H9 (cell line): Measurements from ENCODE around the gene PGS1. TPM values are rescaled to one million over a fixed set of nuclear protein-coding genes. Genes with fewer than 3 reads are reported as not detected.

Experiments
- DNase-seq: peaks from one replicate; pipeline ENCODE4 v3.0.0-alpha.2; 2017
- H2AFZ ChIP-seq: one replicate; pipeline ENCODE4 v1.6.1; 2013; ENCODE audit warnings: mild to moderate bottlenecking, low read length, control low read depth, moderate library complexity
- H2AK5ac ChIP-seq: 2 replicates; pipeline ENCODE4 v1.6.1; 2013; ENCODE audit warnings: low read length, control low read depth, mixed read lengths; ENCODE audit not compliant: insufficient read length
- H2BK120ac ChIP-seq: one replicate; pipeline ENCODE4 v1.6.1; 2013; ENCODE audit warnings: low read depth, mild to moderate bottlenecking, low read length, control low read depth, inconsistent platforms; ENCODE audit not compliant: poor library complexity, severe bottlenecking
- H2BK12ac ChIP-seq: 2 replicates; pipeline ENCODE4 v1.6.1; 2013; ENCODE audit warnings: low read length, control low read depth, mixed read lengths, low read depth; ENCODE audit not compliant: insufficient read length
- H2BK15ac ChIP-seq: 2 replicates; pipeline ENCODE4 v1.6.1; 2013; ENCODE audit warnings: low read depth, low read length, control low read depth
- H2BK20ac ChIP-seq: one replicate; pipeline ENCODE4 v1.6.1; 2013; ENCODE audit warnings: low read depth, mild to moderate bottlenecking, low read length, control low read depth, inconsistent platforms; ENCODE audit not compliant: poor library complexity, severe bottlenecking
- H2BK5ac ChIP-seq: 2 replicates; pipeline ENCODE4 v1.6.1; 2013; ENCODE audit warnings: low read length, control low read depth, mixed read lengths; ENCODE audit not compliant: insufficient read length
- H3K14ac ChIP-seq: 2 replicates; pipeline ENCODE4 v1.6.1; 2013; ENCODE audit warnings: low read length, control low read depth; ENCODE audit not compliant: insufficient read depth
- H3K18ac ChIP-seq: 2 replicates; pipeline ENCODE4 v1.6.1; 2013; ENCODE audit warnings: low read depth, mild to moderate bottlenecking, mixed read lengths, low read length, control low read depth; ENCODE audit not compliant: insufficient read length
- H3K23ac ChIP-seq: 2 replicates; pipeline ENCODE4 v1.6.1; 2013; ENCODE audit warnings: low read length, control low read depth, mixed read lengths, low read depth; ENCODE audit not compliant: insufficient read length
- H3K23me2 ChIP-seq: 2 replicates; pipeline ENCODE4 v1.6.1; 2013; ENCODE audit warnings: low read depth, mild to moderate bottlenecking, mixed read lengths, low read length, control low read depth; ENCODE audit not compliant: insufficient read length, poor library complexity, severe bottlenecking
- H3K27ac ChIP-seq: 2 replicates; pipeline ENCODE4 v1.5.1; 2013; ENCODE audit warnings: low read length, control low read depth, mixed read lengths, low read depth; ENCODE audit not compliant: insufficient read length
- H3K27me3 ChIP-seq: 2 replicates; pipeline ENCODE4 v1.6.1; 2013; ENCODE audit warnings: low read length, control low read depth, inconsistent platforms; ENCODE audit not compliant: insufficient read depth
- H3K4ac ChIP-seq: 2 replicates; pipeline ENCODE4 v1.6.1; 2013; ENCODE audit warnings: low read depth, mild to moderate bottlenecking, control low read depth, inconsistent platforms, low read length, moderate library complexity
- H3K4me1 ChIP-seq: 2 replicates; pipeline ENCODE4 v1.6.1; 2013; ENCODE audit warnings: low read length, control low read depth, inconsistent platforms; ENCODE audit not compliant: insufficient read depth
- H3K4me2 ChIP-seq: 2 replicates; pipeline ENCODE4 v1.6.1; 2013; ENCODE audit warnings: low read length, control low read depth, mixed read lengths; ENCODE audit not compliant: insufficient read length, insufficient read depth
- H3K56ac ChIP-seq: 2 replicates; pipeline ENCODE4 v1.6.1; 2013; ENCODE audit warnings: low read depth, mild to moderate bottlenecking, mixed read lengths, low read length, control low read depth; ENCODE audit not compliant: insufficient read length
- H3K79me1 ChIP-seq: 2 replicates; pipeline ENCODE4 v1.6.1; 2013; ENCODE audit warnings: low read depth, mild to moderate bottlenecking, moderate library complexity, low read length, control low read depth, inconsistent platforms; ENCODE audit not compliant: insufficient read depth, poor library complexity, severe bottlenecking
- H3K79me2 ChIP-seq: 2 replicates; pipeline ENCODE4 v1.6.1; 2013; ENCODE audit warnings: low read length, control low read depth, inconsistent platforms; ENCODE audit not compliant: insufficient read depth
- H3K9ac ChIP-seq: 2 replicates; pipeline ENCODE4 v1.6.1; 2013; ENCODE audit warnings: low read length, control low read depth, mixed read lengths; ENCODE audit not compliant: insufficient read length; ENCODE audit errors: extremely low read depth
- H3K9me3 ChIP-seq: one replicate; pipeline ENCODE4 v1.6.1; 2013; ENCODE audit warnings: low read depth, low read length, inconsistent platforms; ENCODE audit not compliant: control insufficient read depth
- H3T11ph ChIP-seq: one replicate; pipeline ENCODE4 v1.6.1; 2013; ENCODE audit warnings: mild to moderate bottlenecking, low read length, control low read depth, inconsistent platforms
- H4K20me1 ChIP-seq: one replicate; pipeline ENCODE4 v1.6.1; 2013; ENCODE audit not compliant: control insufficient read depth, insufficient read length, insufficient read depth
- H4K5ac ChIP-seq: 2 replicates; pipeline ENCODE4 v1.6.1; 2013; ENCODE audit warnings: low read depth, mild to moderate bottlenecking, mixed read lengths, low read length, control low read depth; ENCODE audit not compliant: insufficient read length
- H4K8ac ChIP-seq: replicated peaks from 2 replicates; pipeline ENCODE4 v1.6.1; 2013; ENCODE audit warnings: low read length, control low read depth, mixed read lengths, low read depth; ENCODE audit not compliant: insufficient read length
- H4K91ac ChIP-seq: 2 replicates; pipeline ENCODE4 v1.6.1; 2013; ENCODE audit warnings: low read depth, mild to moderate bottlenecking, moderate library complexity, mixed read lengths, low read length, control low read depth; ENCODE audit not compliant: insufficient read length
- H3K27ac Mint-ChIP-seq, 3 experiments: 2 replicates in 2 of 3; 3 replicates in 1 of 3; pipeline ENCODE4 v1.8.0; 2020 to 2021; ENCODE audit warnings: mixed read lengths in 3 of 3, mild to moderate bottlenecking in 1 of 3, moderate library complexity in 1 of 3
- H3K27me3 Mint-ChIP-seq: 2 replicates; pipeline ENCODE4 v1.8.0; 2021; ENCODE audit warnings: low read depth, mild to moderate bottlenecking, moderate library complexity, mixed read lengths
- H3K36me3 Mint-ChIP-seq, 3 experiments: 2 replicates in 2 of 3; 3 replicates in 1 of 3; pipeline ENCODE4 v1.8.0; 2020 to 2021; ENCODE audit warnings: low read depth in 3 of 3, mixed read lengths in 3 of 3; ENCODE audit not compliant: insufficient read depth in 1 of 3
- H3K4me1 Mint-ChIP-seq, 2 experiments: 2 replicates each; pipeline ENCODE4 v1.8.0; 2020; ENCODE audit warnings: mixed read lengths in 2 of 2
- H3K4me3 Mint-ChIP-seq, 2 experiments: 2 replicates in 1 of 2; 3 replicates in 1 of 2; pipeline ENCODE4 v1.8.0; 2020 to 2021; ENCODE audit warnings: mild to moderate bottlenecking in 2 of 2, mixed read lengths in 2 of 2, moderate library complexity in 1 of 2
- H3K9me3 Mint-ChIP-seq, 2 experiments: 2 replicates in 1 of 2; 3 replicates in 1 of 2; pipeline ENCODE4 v1.8.0; 2020; ENCODE audit warnings: mild to moderate bottlenecking in 2 of 2, mixed read lengths in 2 of 2, moderate library complexity in 1 of 2
- WGBS: extraction: QIAGEN DNeasy Blood & Tissue Kit; methylation state at CpG from one replicate; pipeline ENCODE4 v1.1.7; 2013; ENCODE audit warnings: missing lambda C conversion rate, low lambda C conversion rate, mixed read lengths; ENCODE audit not compliant: insufficient read length; ENCODE audit errors: extremely low coverage; 5-methylcytosine and 5-hydroxymethylcytosine counted together
- total RNA-seq: library from RNA; stranded (reverse); gene quantifications from 2 replicates; pipeline ENCODE4 v1.2.1, GENCODE V29; 2021
- TF ChIP-seq, protein P1 (sequence below): fragments of 200-600 bp; sonication (generic); conservative IDR thresholded peaks from 3 replicates; pipeline ENCODE4 v1.8.0; 2021; ENCODE audit warnings: antibody characterized with exemption, mild to moderate bottlenecking

Gene PGS1
- total RNA-seq, 1 experiment from 2014 or later = 45.7 TPM

DNA sequence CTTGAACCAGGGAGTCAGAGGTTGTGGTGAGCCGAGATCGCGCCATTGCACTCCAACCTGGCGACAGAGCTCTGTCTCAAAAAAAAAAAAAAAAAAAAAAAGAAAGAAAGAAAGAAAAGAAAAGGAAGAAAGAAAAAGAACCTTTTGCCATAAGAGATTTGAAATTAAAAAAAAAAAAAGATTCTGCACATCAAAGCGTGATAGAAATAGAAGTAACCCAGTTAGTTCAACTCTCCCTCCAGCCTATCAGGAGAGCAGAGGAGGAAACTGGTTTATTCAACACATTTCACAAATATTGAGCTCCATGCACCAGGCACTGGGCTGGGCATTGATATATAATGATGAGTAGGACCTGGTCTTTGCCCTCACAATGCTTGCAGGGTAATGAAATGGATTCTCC is 16.2 kb upstream of the PGS1 start:
- Histone ChIP-seq H3K23ac (no peak overlapping the region), H4K8ac (no peak overlapping the region), H4K20me1 (no peaks in the 10 kb centered on the region), H3K79me1 (no peaks in the 10 kb centered on the region), H3K27ac (no peak overlapping the region), H3T11ph (no peak overlapping the region), H3K9ac (no peak overlapping the region), H2BK20ac (no peak overlapping the region), H2AFZ (no peak overlapping the region), H3K23me2 (peaks cover 19% of the 10 kb centered on the region), H2AK5ac (no peak overlapping the region), H3K27me3 (no peaks in the 10 kb centered on the region; the same call in 1 of the 2 replicates), H3K9me3 (no peaks in the 10 kb centered on the region), H2BK5ac (no peak overlapping the region), H4K5ac (no peak overlapping the region), H3K14ac (no peak overlapping the region), H3K4ac (no peak overlapping the region), H2BK12ac (no peak overlapping the region), H2BK120ac (no peak overlapping the region), H3K56ac (no peak overlapping the region), H3K18ac (no peak overlapping the region), H3K4me2 (no peak overlapping the region), H2BK15ac (no peak overlapping the region), H3K4me1 (peaks cover 19% of the 10 kb centered on the region; the same call in 1 of the 2 replicates), H3K79me2 (peaks cover 14% of the 10 kb centered on the region; the same call in 1 of the 2 replicates), H4K91ac (no peak overlapping the region)
- Mint-ChIP-seq H3K4me1 (peaks cover 67 to 71% of the 10 kb centered on the region in 2 experiments), H3K27me3 (peaks cover 37% of the 10 kb centered on the region), H3K9me3 (no peaks in the 10 kb centered on the region; a peak in 2 of 5 replicates), H3K4me3 (no peak overlapping the region), H3K36me3 (peaks cover 9 to 15% (median 14%) of the 10 kb centered on the region in 3 experiments; a peak in 6 of 7 replicates), H3K27ac (no peak overlapping the region)
- no CpG with 5 or more reads among the region's 5 CpGs for WGBS
- TF ChIP-seq, protein P1, sequence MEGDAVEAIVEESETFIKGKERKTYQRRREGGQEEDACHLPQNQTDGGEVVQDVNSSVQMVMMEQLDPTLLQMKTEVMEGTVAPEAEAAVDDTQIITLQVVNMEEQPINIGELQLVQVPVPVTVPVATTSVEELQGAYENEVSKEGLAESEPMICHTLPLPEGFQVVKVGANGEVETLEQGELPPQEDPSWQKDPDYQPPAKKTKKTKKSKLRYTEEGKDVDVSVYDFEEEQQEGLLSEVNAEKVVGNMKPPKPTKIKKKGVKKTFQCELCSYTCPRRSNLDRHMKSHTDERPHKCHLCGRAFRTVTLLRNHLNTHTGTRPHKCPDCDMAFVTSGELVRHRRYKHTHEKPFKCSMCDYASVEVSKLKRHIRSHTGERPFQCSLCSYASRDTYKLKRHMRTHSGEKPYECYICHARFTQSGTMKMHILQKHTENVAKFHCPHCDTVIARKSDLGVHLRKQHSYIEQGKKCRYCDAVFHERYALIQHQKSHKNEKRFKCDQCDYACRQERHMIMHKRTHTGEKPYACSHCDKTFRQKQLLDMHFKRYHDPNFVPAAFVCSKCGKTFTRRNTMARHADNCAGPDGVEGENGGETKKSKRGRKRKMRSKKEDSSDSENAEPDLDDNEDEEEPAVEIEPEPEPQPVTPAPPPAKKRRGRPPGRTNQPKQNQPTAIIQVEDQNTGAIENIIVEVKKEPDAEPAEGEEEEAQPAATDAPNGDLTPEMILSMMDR = no peak
- DNase-seq = no peak
